Right atrium auricular region (tissue), 2 donors: ENCODE data around the gene CBX8. TPM values are rescaled to one million over a fixed set of nuclear protein-coding genes. Genes with fewer than 3 reads are reported as not detected.

ENCODE experiments used
- DNase-seq: peaks from one replicate; pipeline ENCODE4 v3.0.0-alpha.2; 2019; ENCODE audit warnings: low spot score
- H3K27ac ChIP-seq, 2 donors: fragments of 200-600 bp; sonication (generic); 1 replicate in 1 of 2; 2 replicates in 1 of 2; pipeline ENCODE4 v1.5.1; 2016 to 2019
- H3K27me3 ChIP-seq, 2 donors: fragments of 200-600 bp; sonication (generic); one replicate each; pipeline versions ENCODE4 v1.5.1 to v1.6.0; 2017 to 2019
- H3K36me3 ChIP-seq: fragments of 200-600 bp; sonication (generic); one replicate; pipeline ENCODE4 v1.5.1; 2016
- H3K4me1 ChIP-seq, 2 donors: fragments of 200-600 bp; sonication (generic); one replicate each; pipeline versions ENCODE4 v1.5.1 to v1.6.0; 2017 to 2019
- H3K4me3 ChIP-seq, 2 donors: fragments of 200-600 bp; sonication (generic); 1 replicate in 1 of 2; 2 replicates in 1 of 2; pipeline ENCODE4 v1.5.1; 2017 to 2019; ENCODE audit warnings: mild to moderate bottlenecking in 1 of 2, moderate library complexity in 1 of 2
- H3K9me3 ChIP-seq, 2 donors: fragments of 200-600 bp; sonication (generic); one replicate each; pipeline ENCODE4 v1.5.1; 2019
- CTCF ChIP-seq, 2 donors: fragments of 200-600 bp; sonication (generic); IDR thresholded peaks; one replicate each; pipeline ENCODE4 v1.5.1; 2019; ENCODE audit warnings: antibody characterized with exemption in 2 of 2
- total RNA-seq, 2 donors: library from RNA; depleted of rRNA; stranded (reverse); fragments of >200 nt; gene quantifications; one replicate each; pipeline ENCODE4 v1.1.0, GENCODE V29; 2016

Gene CBX8
- total RNA-seq, 2 donors from 2014 or later = 2.7 to 3.0 TPM

DNA sequence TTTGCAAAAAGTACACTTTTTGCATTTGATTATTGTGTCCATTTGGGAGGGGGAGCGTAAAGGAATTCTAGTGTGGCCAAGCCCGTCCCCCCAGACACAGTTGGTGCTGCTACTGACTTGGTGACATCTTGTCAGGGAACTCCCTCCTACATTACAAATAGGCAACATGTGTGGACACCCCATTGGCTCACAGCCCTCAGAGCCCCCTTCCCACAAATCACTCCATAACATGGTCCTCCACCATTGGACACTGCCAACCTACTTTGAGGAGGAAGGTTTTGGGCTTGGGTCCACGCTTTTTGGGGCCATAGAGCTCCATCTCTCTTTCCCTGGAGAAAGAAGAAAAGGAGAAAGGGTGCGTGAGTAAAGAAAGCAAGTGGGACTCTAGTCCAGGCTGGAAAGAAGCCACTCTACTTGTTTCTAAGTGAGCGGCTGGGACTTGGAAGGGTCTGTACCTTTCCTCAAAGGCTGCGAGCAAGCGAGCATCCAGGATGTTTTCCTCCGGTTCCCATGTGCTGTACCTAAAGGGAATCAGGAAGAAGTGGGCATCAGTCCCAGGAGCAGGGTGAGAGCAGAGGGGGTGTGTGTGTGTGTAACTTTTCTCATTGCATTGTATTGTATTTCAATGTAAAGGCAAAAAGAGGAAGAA is 958 bp downstream of the CBX8 start:
- DNase-seq = no peak
- Histone ChIP-seq H3K9me3 (no peaks in the 10 kb centered on the region), H3K4me1 (peaks cover 0 to 66% of the 10 kb centered on the region in 2 donors), H3K27ac (no peak overlapping the region), H3K27me3 (peaks cover 42 to 54% of the 10 kb centered on the region in 2 donors), H3K36me3 (no peaks in the 10 kb centered on the region), H3K4me3 (peak overlapping the region in 1 of 2 donors; percentile 80)
- TF ChIP-seq CTCF (IDR thresholded peaks at IDR 0.05) = no peak

DNA sequence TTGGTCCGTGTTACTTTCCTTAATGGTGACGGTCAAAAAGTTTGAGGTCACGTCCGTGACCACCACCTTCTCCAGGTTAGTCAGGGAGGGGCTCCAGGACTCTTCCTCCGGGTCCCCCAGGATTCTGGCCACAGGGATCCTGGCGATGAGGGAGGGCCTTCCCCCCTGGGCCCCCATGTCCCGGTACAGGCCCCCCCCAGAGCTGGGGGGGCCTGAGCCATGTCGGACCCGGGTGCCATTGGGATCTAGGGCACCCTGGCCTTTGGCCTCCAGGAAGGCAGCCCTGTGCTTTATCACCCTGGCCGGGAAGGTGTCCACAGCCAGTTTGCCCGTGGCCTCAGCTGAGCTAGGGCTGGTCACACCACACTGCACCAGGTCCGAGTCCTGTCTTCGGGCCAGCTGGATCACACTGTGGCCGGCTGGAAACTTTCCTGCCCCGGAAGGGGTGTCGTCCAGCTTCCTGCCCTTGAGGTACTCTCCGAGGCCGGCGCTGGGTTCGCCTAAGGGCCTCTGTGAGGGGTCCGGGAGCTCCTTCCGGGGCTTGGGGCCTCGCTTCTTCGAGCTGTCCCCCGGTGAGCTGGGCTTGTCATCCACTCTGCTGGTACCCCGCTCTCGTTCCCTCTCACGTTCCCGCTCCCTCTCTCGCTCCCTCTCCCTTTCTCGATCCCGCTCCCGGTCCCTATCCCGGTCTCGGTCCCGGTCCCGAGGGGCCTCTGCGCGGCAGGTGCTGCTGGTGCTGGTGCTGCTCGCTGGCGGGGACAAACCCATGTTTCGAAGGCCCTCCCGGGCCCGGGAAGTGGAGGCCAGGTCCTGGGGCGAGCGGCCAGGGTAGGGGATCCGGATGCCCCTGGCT is 2.0 kb downstream of the CBX8 start:
- TF ChIP-seq CTCF (IDR thresholded peaks at IDR 0.05) = no peak
- H3K27ac ChIP-seq = no peak overlapping the region
- H3K4me1 ChIP-seq = peaks cover 0 to 66% of the 10 kb centered on the region in 2 donors
- H3K36me3 ChIP-seq = no peaks in the 10 kb centered on the region
- H3K9me3 ChIP-seq = no peaks in the 10 kb centered on the region
- no peak overlapping the region for H3K4me3 ChIP-seq
- no peak for DNase-seq
- peaks cover 43 to 54% of the 10 kb centered on the region in 2 donors for H3K27me3 ChIP-seq

DNA sequence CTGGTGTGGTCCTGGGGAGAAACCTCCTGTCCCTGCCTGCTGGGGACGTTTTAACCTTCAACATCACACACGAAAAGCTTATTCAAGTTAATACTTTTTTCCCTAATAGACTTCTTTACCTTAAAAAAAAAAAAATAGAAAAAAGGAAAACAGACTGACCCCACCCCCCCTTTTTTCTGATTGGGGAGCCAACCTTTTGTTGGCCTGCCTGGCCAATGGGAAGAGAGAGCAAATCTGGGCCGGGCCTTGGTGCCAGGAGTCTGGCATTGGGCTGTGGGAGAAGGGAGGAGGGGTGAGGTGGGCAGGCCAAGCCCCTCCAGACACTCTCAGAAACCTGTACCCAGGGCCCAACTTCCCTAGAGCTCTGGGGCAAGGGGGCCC is 3.0 kb downstream of the CBX8 start:
- Histone ChIP-seq H3K36me3 (no peaks in the 10 kb centered on the region), H3K27me3 (peaks cover 44 to 52% of the 10 kb centered on the region in 2 donors), H3K4me3 (no peak overlapping the region), H3K27ac (no peak overlapping the region), H3K4me1 (peaks cover 0 to 67% of the 10 kb centered on the region in 2 donors), H3K9me3 (no peaks in the 10 kb centered on the region)
- DNase-seq = no peak
- TF ChIP-seq CTCF (IDR thresholded peaks at IDR 0.05) = no peak

- no peak for DNase-seq
- H3K4me1 ChIP-seq = peaks cover 0 to 61% of the 10 kb centered on the region in 2 donors
- no peak overlapping the region for H3K27ac ChIP-seq
- H3K9me3 ChIP-seq = no peaks in the 10 kb centered on the region
- TF ChIP-seq CTCF (IDR thresholded peaks at IDR 0.05) = no peak
- H3K27me3 ChIP-seq = peaks cover 44 to 47% of the 10 kb centered on the region in 2 donors
- peak overlapping the region; percentile 10 to 41 for H3K4me3 ChIP-seq
- H3K36me3 ChIP-seq = no peaks in the 10 kb centered on the region
These were observed 3.6 kb downstream of the CBX8 start for GRCh38 chr17:79792984-79793923.

- TF ChIP-seq CTCF (IDR thresholded peaks at IDR 0.05) = no peak
- peaks cover 0 to 53% of the 10 kb centered on the region in 2 donors for H3K4me1 ChIP-seq
These were observed 4.5 kb downstream of the CBX8 start for GRCh38 chr17:79792341-79792871.

More at GRCh38 chr17:79792341-79792871, 4.5 kb downstream of the CBX8 start:
- Histone ChIP-seq H3K36me3 (no peaks in the 10 kb centered on the region), H3K9me3 (no peaks in the 10 kb centered on the region), H3K27ac (no peak overlapping the region), H3K4me3 (peak overlapping the region in 1 of 2 donors; percentile 41), H3K27me3 (peaks cover 41% of the 10 kb centered on the region in 2 donors)
- DNase-seq = no peak
